HL-60 (cell line): Measurements from ENCODE around the gene OXSR1.
"Not testable (repeated sequence)": the region's sequence is repeated elsewhere in the genome, so short reads cannot be mapped to it uniquely, and the experiment has no call there.

Source experiments
- DNase-seq, 2 experiments: peaks; one replicate each; pipeline ENCODE4 v3.0.0-alpha.2; 2010 to 2020; ENCODE audit warnings: low read depth in 1 of 2, low spot score in 1 of 2
- H3K27ac ChIP-seq: fragments of 250-450 bp; sonication (Bioruptor Pico); replicated peaks from 2 replicates; pipeline ENCODE4 v1.5.1; 2020; ENCODE audit warnings: mild to moderate bottlenecking, moderate library complexity
- H3K27me3 ChIP-seq: fragments of 250-450 bp; sonication (Bioruptor Pico); 2 replicates; pipeline ENCODE4 v1.5.1; 2021; ENCODE audit warnings: mild to moderate bottlenecking, moderate library complexity; ENCODE audit not compliant: insufficient read depth, poor library complexity, severe bottlenecking
- H3K4me3 ChIP-seq: replicated peaks from 2 replicates; pipeline ENCODE4 v1.5.1; 2011; ENCODE audit warnings: mild to moderate bottlenecking, control low read depth, low read length; ENCODE audit not compliant: insufficient read depth
- CTCF ChIP-seq: IDR thresholded peaks from one replicate; pipeline ENCODE4 v1.5.1; 2011; ENCODE audit warnings: low read length, control low read depth, inconsistent platforms; ENCODE audit not compliant: insufficient read depth
- GABPA ChIP-seq: IDR thresholded peaks from 2 replicates; pipeline ENCODE4 v1.6.1; 2012; ENCODE audit warnings: low read depth
- POLR2AphosphoS5 ChIP-seq: IDR thresholded peaks from 2 replicates; pipeline ENCODE4 v1.6.1; 2012; ENCODE audit warnings: low read depth
- REST ChIP-seq: IDR thresholded peaks from 2 replicates; pipeline ENCODE4 v1.6.1; 2012; ENCODE audit warnings: low read depth; ENCODE audit not compliant: insufficient replicate concordance
- SPI1 ChIP-seq: IDR thresholded peaks from 2 replicates; pipeline ENCODE4 v1.6.1; 2012; ENCODE audit warnings: low read depth, mild to moderate bottlenecking, borderline replicate concordance

The OXSR1 gene

GRCh38 chr3:38135621-38136277 is 29.6 kb upstream of the OXSR1 start:
- Histone ChIP-seq H3K27ac (peak overlapping the region; percentile 60), H3K4me3 (peak overlapping the region; percentile 74)
- TF ChIP-seq SPI1 = peak; percentile 98
- DNase-seq = peak in 1 of 2 experiments; percentile 65
- not testable (repeated sequence) for H3K27me3 ChIP-seq

- peak overlapping the region; percentile 74 for H3K4me3 ChIP-seq
- H3K27ac ChIP-seq = peak overlapping the region; percentile 60
- TF ChIP-seq REST = no peak
- TF ChIP-seq CTCF = no peak
- TF ChIP-seq GABPA = no peak
- TF ChIP-seq SPI1 = no peak
- no peak for TF ChIP-seq POLR2AphosphoS5
- H3K27me3 ChIP-seq = no peaks in the 10 kb centered on the region
- no peak for DNase-seq
These were observed 29.0 kb upstream of the OXSR1 start for GRCh38 chr3:38136393-38136776.

GRCh38 chr3:38136777-38137614 is 28.3 kb upstream of the OXSR1 start, which contains the start of gene ACAA1:
ACAA1 (minus strand) TSS chr3:38137127; CDS start chr3:38137035, 92 bp downstream.
- H3K27me3 ChIP-seq = no peaks in the 10 kb centered on the region
- DNase-seq = peak; percentile 94 to 99
- no peak; the same call in 1 of the 2 replicates for TF ChIP-seq POLR2AphosphoS5
- TF ChIP-seq GABPA = no peak
- TF ChIP-seq SPI1 = peak; percentile 4; the same call in 1 of the 2 replicates
- peak; percentile 30 for TF ChIP-seq REST
- H3K4me3 ChIP-seq = peak within 1 kb of the TSS; percentile 77
- peak within 1 kb of the TSS; percentile 71 for H3K27ac ChIP-seq

GRCh38 chr3:38137615-38138348 is 27.6 kb upstream of the OXSR1 start:
- H3K27ac ChIP-seq = peak overlapping the region; percentile 77

More at GRCh38 chr3:38137615-38138348, 27.6 kb upstream of the OXSR1 start:
- H3K27me3 ChIP-seq = no peaks in the 10 kb centered on the region
- DNase-seq = no peak
- peak overlapping the region; percentile 77 for H3K4me3 ChIP-seq
- no peak for TF ChIP-seq REST
- TF ChIP-seq SPI1 = no peak
- TF ChIP-seq CTCF = no peak
- TF ChIP-seq GABPA = no peak
- TF ChIP-seq POLR2AphosphoS5 = no peak
